ENCODE data around the gene FBRS.
A peak's percentile ranks its signal among the peaks of the same experiment; 100 is the strongest.

Gene FBRS

GRCh38 chr16:30644334-30644830 is 13.8 kb upstream of the FBRS start:
- no peak for DNase-seq (ENCODE audit: low read depth)

- no peak for DNase-seq (ENCODE audit: low read depth)
Measured at GRCh38 chr16:30645727-30646126, 12.5 kb upstream of the FBRS start.

DNA sequence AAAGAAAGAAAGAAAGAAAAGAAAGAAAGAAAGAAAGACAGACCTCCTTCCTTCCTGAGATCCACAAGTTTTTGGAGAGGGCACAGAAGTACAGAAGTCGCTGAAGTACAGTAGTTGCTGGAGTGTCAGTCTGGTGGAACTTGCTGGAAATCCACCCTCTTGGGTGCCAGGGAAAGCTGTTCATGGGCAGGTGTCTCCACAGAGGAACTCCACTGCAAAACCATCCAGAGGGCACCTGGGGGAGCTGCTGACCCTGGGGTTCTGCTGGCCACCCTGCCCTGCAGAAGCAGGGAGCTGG is 11.0 kb upstream of the FBRS start:
- no peak for DNase-seq (ENCODE audit: low read depth)

GRCh38 chr16:30649725-30650368 is 8.4 kb upstream of the FBRS start:
- DNase-seq (ENCODE audit: low read depth): no peak

DNA sequence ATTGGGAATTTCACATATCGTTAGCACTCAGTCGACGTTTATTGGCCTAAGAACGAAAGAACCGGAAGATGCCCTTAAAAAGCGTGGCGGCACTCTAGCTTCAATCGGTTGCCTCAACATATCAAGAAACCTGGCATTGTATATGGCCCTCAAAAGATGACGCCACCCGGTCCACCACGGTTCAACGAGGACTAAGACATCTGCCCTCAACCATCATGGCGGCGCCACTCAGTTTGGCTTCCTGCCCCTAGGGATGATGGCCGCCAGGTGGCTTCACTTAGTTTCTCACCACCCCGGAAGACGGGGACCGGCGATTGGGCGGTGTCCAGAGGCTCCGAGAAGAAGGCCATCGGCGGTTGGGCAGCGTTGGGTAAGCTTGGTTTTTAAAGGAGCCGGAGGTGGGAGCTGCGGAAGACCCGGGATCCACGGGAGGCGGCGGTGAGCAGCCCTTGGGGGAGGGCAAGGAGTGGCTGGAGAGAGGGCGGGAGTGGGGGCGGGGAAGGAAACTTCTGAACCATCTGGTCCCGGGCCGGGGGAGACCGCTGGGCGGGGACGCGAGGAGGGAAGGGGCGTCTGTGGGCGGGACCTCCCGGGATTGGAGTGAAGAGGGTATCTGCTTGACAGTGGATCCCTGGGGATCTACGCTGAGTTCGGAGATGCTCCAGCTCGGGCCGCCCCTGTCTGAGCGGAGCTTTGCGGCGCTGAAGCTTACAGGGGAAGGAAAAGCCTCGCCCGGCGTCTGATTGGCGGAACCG is 7.7 kb upstream of the FBRS start, which contains the start of gene PRR14:
Gene PRR14 (plus strand): TSS at position 592 of the 755 bp plus-strand sequence. CDS start 686 bp downstream, outside the sequence.
- DNase-seq (ENCODE audit: low read depth): peak; percentile 99

DNA sequence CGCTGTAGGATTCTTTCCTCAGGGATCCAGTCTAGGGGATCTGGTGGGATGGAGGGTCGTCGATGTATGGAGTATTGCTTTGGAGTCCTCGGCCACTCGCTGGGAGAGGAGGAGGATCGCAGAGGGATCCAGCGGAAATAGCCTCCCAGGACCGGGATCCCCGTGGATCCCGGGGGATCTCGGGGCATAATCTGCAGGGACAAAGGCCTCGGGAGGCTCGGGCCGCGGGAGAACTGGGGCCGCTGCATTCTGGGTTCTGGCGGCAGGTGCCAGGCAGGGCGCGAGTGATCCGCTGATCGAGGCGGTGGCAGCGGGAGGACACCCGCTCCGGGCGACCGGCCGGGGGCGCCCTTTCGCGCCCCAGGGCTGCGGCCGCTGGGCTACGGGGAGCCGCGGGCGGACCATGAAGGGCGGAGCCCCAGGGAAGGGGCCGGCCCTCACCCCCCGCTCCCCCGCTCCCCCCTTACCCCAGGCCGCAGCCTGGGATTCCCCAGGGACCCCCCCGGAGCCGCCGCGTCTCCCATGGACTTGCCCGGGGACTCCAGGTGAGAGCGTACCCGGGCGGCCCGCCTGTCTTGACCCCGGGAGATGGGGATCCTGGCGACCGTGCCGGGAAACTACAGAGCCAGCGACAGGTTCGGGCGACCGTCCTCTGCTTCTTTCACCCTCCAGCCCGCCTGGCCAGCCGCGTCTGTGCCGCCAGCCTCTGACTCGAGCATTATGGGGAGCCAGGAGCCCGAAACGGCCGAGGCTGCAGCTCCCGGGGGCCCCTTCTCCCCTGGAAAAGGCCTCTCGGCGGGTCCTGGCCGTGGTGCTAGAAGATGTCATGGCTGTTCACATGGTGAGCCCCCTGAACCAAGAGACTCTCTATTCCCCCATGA is 6.9 kb upstream of the FBRS start:
- DNase-seq (ENCODE audit: low read depth): peak; percentile 76

DNA sequence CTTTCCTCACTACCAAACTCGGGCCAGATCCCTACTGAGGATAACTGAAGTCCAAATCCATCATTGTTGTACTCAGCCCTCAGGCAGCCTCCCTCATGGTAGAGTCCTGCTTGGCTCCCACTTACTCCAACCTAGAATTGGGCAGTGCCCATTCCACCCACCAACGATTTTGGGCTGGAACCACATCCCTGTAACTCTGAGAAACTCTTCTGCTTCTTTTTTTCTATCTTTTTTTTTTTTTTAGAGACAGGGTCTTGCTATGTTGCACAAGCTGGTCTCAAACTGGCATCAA is 6.3 kb upstream of the FBRS start:
- DNase-seq (ENCODE audit: low read depth): no peak

DNA sequence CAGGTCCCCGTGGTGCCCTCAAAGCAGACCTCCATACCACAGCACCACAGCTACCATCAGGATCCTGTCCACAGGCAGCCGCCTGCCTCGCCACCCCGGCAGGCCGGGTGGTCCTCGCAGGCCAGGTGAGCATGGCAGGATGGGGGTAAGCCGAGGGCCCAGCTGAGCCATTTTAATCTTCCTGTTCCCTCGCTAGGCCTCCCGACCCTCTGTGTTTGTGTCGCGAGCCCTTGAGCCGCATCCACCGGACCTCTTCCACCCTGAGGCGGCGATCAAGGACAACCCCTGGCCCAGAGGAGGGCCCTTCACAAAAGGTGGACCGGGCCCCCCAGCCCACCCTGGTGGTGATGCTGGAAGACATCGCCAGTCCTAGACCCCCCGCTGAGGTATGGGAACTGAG is 5.5 kb upstream of the FBRS start:
- no peak for DNase-seq (ENCODE audit: low read depth)

- DNase-seq (ENCODE audit: low read depth): no peak
Measured at GRCh38 chr16:30654856-30655255, 3.4 kb upstream of the FBRS start.

DNA sequence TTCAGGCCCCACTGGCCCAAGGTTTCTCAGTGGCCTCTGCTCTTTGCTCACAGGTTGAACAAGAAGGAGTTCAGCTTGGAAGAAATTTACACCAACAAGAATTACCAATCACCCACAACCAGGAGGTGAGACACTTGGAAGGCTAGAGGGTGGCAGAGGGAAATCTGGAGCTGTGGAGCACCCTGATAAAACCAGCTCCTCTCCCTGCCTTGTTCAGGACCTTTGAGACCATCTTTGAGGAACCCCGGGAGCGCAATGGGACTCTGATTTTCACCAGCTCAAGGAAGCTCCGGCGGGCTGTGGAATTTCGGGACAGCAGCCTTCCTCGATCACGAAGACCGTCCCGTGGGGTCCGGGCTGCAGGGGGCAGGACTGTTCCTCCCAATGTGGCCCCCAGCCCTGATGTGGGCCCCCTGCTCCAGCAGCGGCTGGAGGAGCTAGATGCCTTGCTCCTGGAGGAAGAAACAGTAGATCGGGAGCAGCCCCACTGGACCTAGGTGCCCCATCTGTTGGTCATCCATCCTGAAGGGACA is 2.4 kb upstream of the FBRS start:
- no peak for DNase-seq (ENCODE audit: low read depth)

- no peak for DNase-seq (ENCODE audit: low read depth)
Measured at GRCh38 chr16:30656388-30656787, 1.8 kb upstream of the FBRS start.

- DNase-seq (ENCODE audit: low read depth): no peak
Measured at GRCh38 chr16:30656974-30657865, 1.0 kb upstream of the FBRS start.

GRCh38 chr16:30658731-30659506 is 688 bp downstream of the FBRS start:
- peak; percentile 94 for DNase-seq (ENCODE audit: low read depth)

DNA sequence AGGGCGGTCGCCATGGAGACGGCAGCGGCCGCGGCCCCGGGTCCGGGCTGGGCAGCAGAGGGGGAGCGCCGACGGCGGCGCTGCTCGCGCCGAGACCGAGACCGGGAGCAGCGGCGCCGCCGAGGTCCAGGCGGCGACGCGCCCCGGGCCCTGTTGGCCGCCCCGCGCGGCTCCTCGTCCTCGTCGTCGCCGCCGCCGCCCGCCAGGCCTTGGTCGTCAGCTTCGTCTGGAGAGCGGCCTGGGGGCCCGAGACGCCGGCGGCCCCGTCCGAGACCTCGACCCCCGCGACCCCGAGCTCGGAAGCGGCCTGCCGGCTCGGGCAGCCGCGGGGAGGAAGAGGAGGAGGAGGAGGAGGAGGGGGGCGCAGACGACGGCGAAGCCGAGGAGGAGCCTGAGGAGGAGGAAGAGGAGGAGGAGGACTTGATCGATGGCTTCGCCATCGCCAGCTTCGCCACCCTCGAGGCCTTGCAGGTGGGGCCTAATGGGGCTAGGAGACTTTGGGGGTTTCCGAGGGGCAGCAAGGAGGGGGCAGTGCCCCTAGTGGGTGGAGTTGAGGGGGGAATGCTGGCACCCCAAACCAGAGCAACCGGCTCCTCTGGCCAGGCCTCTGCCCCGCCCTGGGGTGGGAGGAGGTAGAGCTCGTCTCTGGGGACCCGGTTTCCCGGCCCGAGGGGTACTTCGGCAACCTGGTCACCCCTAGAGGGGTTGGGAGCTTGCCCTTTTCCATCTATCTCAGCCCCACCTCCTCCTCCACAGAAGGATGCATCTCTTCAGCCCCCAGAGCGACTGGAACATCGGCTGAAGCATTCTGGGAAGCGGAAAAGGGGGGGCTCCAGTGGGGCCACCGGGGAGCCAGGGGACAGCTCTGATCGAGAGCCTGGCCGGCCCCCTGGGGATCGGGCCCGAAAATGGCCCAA is 1.5 kb downstream of the FBRS start:
- peak; percentile 46 for DNase-seq (ENCODE audit: low read depth)

- DNase-seq (ENCODE audit: low read depth): peak; percentile 78
Measured at GRCh38 chr16:30660424-30661261, 2.4 kb downstream of the FBRS start.

- no peak for DNase-seq (ENCODE audit: low read depth)
Measured at GRCh38 chr16:30662449-30662848, 4.2 kb downstream of the FBRS start.

GRCh38 chr16:30663038-30663437 is 4.8 kb downstream of the FBRS start:
- no peak for DNase-seq (ENCODE audit: low read depth)

GRCh38 chr16:30663820-30664219 is 5.6 kb downstream of the FBRS start:
- DNase-seq (ENCODE audit: low read depth): no peak

- no peak for DNase-seq (ENCODE audit: low read depth)
Measured at GRCh38 chr16:30664616-30665109, 6.4 kb downstream of the FBRS start.
